Activated T-helper 1 cell treated with anti-CD3 and anti-CD28 coated beads, Interleukin-12 subunit alpha, Interleukin-12 subunit beta, Interleukin-2, Interleukin-4 antibody, amounts not matched to agents 30 ng/mL and 10 ng/mL and 1 ng/mL, durations not matched to agents 14 hours and 24 hours and 36 hours (primary cell): Measurements from ENCODE around the gene HTT-AS. TPM values are rescaled to one million over a fixed set of nuclear protein-coding genes. Genes with fewer than 3 reads are reported as not detected.

Experiments used
- DNase-seq: peaks from one replicate; pipeline ENCODE4 v3.0.0; 2021; ENCODE audit warnings: low spot score
- H3K27ac Mint-ChIP-seq: one replicate; pipeline ENCODE4 v1.8.0; 2021; ENCODE audit warnings: mild to moderate bottlenecking, mixed read lengths
- H3K27me3 Mint-ChIP-seq: one replicate; pipeline ENCODE4 v1.8.0; 2022; ENCODE audit warnings: mild to moderate bottlenecking, moderate library complexity, mixed read lengths; ENCODE audit not compliant: insufficient read depth
- H3K36me3 Mint-ChIP-seq: one replicate; pipeline ENCODE4 v1.8.0; 2021; ENCODE audit warnings: low read depth, mixed read lengths
- H3K4me1 Mint-ChIP-seq: one replicate; pipeline ENCODE4 v1.8.0; 2021; ENCODE audit warnings: low read depth, mixed read lengths
- H3K4me3 Mint-ChIP-seq: one replicate; pipeline ENCODE4 v1.8.0; 2021; ENCODE audit warnings: mild to moderate bottlenecking, moderate library complexity, mixed read lengths
- H3K9me3 Mint-ChIP-seq: one replicate; pipeline ENCODE4 v1.8.0; 2021; ENCODE audit warnings: mixed read lengths
- intact Hi-C: fragments of 100-400 bp; cut with micrococcal nuclease; formaldehyde crosslinking; loops from one replicate; pipeline ENCODE4 v1.15.1; 2024
- total RNA-seq: library from RNA; stranded (reverse); gene quantifications from 2 replicates; pipeline ENCODE4 v1.2.3, GENCODE V29; 2022

Gene HTT-AS
- total RNA-seq, 1 donor from 2014 or later, result not detected

DNA sequence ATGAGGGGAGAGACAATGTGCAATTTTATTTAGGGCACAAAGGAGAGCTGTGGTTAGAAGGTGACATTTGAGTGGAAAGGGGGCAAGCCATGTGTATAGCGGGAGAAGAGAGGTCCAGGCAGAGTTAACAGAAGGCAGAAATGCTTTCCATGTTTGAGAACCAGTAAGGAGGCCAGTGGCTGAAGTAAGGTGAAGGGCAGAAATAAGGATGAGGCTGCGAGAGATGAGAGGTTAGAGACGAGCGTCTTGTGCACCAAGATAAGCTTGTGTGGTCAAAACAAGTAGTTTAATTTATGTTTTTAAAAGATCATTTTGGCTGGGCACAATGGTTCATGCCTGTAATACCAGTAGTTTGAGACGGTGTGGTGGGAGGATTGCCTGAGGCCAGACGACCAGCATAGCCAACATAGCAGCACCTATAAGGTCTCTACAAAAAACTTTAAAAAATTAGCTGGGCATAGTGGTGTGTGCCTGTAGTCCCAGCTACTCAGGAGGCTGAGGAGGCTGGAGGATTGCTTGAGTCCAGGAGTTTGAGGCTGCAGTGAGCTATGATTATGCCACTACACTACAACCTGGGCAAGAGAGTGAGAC is 8.7 kb upstream of the HTT-AS start:
- H3K27ac Mint-ChIP-seq, result peak overlapping the region; percentile 1

GRCh38 chr4:3079694-3080123 is 5.4 kb upstream of the HTT-AS start:
- intact Hi-C loops, result loop anchor here (5.0 to 10.0 kb wide), 3 partner anchors 665 to 1357 kb away; partner anchors contain the start of genes CFAP99, NSD2, TACC3 and TMEM129
- Mint-ChIP-seq H3K27ac (no peak overlapping the region), H3K4me1 (peaks cover 65% of the 10 kb centered on the region), H3K27me3 (no peaks in the 10 kb centered on the region), H3K4me3 (no peak overlapping the region), H3K9me3 (peaks cover 4% of the 10 kb centered on the region), H3K36me3 (peaks cover 14% of the 10 kb centered on the region)
- no peak for DNase-seq

More for the DNA sequence above, 8.7 kb upstream of the HTT-AS start:
- no peaks in the 10 kb centered on the region for H3K27me3 Mint-ChIP-seq
- H3K4me3 Mint-ChIP-seq, result no peak overlapping the region
- H3K4me1 Mint-ChIP-seq, result peaks cover 63% of the 10 kb centered on the region
- intact Hi-C loops, result no loop called here
- H3K9me3 Mint-ChIP-seq, result peaks cover 4% of the 10 kb centered on the region
- DNase-seq, result no peak
- H3K36me3 Mint-ChIP-seq, result peaks cover 23% of the 10 kb centered on the region

GRCh38 chr4:3077796-3078195 is 3.5 kb upstream of the HTT-AS start:
- Mint-ChIP-seq H3K27ac (peak overlapping the region; percentile 69), H3K27me3 (no peaks in the 10 kb centered on the region), H3K9me3 (no peaks in the 10 kb centered on the region), H3K4me1 (peaks cover 55% of the 10 kb centered on the region), H3K4me3 (peak overlapping the region; percentile 31), H3K36me3 (peaks cover 11% of the 10 kb centered on the region)
- no peak for DNase-seq
- intact Hi-C loops, result loop anchor here (5.0 to 10.0 kb wide), 3 partner anchors 663 to 1355 kb away; partner anchors contain the start of genes CFAP99, NSD2, TACC3 and TMEM129

- Mint-ChIP-seq H3K4me1 (peaks cover 39% of the 10 kb centered on the region), H3K9me3 (no peaks in the 10 kb centered on the region), H3K4me3 (peak overlapping the region; percentile 88), H3K27ac (peak overlapping the region; percentile 90), H3K36me3 (peaks cover 9% of the 10 kb centered on the region), H3K27me3 (no peaks in the 10 kb centered on the region)
- intact Hi-C loops, result loop anchor here (2.0 to 10.0 kb wide), 6 partner anchors 121 to 1495 kb away; partner anchors contain the start of genes CFAP99, NSD2, TACC3 and TMEM129
- no peak for DNase-seq
Observed at GRCh38 chr4:3075652-3075981, 1.3 kb upstream of the HTT-AS start.

- DNase-seq, result peak; percentile 27
- Mint-ChIP-seq H3K9me3 (no peaks in the 10 kb centered on the region), H3K4me3 (peak overlapping the region; percentile 88), H3K36me3 (peaks cover 6% of the 10 kb centered on the region), H3K27me3 (no peaks in the 10 kb centered on the region), H3K27ac (peak overlapping the region; percentile 90), H3K4me1 (peaks cover 34% of the 10 kb centered on the region)
- intact Hi-C loops, result loop anchor here (1.0 to 10.0 kb wide), 14 partner anchors 10 to 1494 kb away; partner anchors contain the start of genes CFAP99, FAM53A, GRK4 and HAUS3
Observed at GRCh38 chr4:3074846-3075651, 711 bp upstream of the HTT-AS start.

DNA sequence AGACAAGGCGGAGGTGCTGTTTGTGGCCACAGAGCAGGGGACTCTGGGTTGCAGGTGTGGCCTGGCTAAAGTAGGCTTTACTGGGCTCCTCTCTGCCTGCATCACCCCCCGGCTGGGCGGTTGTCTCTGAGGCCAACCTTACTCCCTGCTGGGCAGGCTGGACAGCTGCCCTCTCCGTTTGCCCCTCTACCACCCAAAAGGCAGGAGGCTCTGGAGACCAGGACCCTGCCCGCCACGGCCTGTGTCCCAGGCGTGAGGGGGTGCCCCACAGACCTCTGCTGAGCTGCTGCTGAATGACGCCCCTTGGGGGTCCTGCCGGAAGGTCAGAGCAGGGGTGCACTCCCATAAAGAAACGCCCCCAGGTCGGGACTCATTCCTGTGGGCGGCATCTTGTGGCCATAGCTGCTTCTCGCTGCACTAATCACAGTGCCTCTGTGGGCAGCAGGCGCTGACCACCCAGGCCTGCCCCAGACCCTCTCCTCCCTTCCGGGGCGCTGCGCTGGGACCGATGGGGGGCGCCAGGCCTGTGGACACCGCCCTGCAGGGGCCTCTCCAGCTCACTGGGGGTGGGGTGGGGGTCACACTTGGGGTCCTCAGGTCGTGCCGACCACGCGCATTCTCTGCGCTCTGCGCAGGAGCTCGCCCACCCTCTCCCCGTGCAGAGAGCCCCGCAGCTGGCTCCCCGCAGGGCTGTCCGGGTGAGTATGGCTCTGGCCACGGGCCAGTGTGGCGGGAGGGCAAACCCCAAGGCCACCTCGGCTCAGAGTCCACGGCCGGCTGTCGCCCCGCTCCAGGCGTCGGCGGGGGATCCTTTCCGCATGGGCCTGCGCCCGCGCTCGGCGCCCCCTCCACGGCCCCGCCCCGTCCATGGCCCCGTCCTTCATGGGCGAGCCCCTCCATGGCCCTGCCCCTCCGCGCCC is 920 bp downstream of the HTT-AS start:
- H3K4me1 Mint-ChIP-seq, result peaks cover 24% of the 10 kb centered on the region
- no peaks in the 10 kb centered on the region for H3K27me3 Mint-ChIP-seq
- no peaks in the 10 kb centered on the region for H3K9me3 Mint-ChIP-seq
- intact Hi-C loops, result loop anchor here (1.0 to 10.0 kb wide), 13 partner anchors 12 to 1493 kb away; partner anchors contain the start of genes CFAP99, FAM53A, GRK4 and HAUS3
- no peak overlapping the region for H3K27ac Mint-ChIP-seq
- H3K36me3 Mint-ChIP-seq, result peaks cover 4% of the 10 kb centered on the region
- H3K4me3 Mint-ChIP-seq, result no peak overlapping the region
- DNase-seq, result no peak

DNA sequence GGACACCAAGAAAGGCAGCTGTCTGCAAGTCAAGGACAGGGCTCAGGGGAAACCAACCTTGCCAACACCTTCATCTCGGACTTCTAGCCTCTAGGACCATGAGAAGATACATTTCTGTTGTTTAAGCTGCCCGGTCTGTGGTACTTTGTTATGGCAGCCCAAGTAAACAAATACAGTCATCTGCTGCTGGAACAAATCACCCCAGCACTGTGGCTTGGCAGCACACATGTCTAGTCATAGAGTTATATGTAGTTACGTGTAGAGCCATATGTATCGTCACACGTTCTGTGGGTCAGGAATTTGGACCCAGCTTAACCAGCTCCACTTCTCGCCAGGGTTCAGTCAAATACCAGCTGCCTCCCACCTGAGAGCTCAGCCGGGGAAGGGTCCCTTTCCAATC is 2.5 kb downstream of the HTT-AS start:
- no peak overlapping the region for H3K4me3 Mint-ChIP-seq
- peaks cover 17% of the 10 kb centered on the region for H3K4me1 Mint-ChIP-seq
- DNase-seq, result no peak
- H3K27ac Mint-ChIP-seq, result no peak overlapping the region
- no peaks in the 10 kb centered on the region for H3K9me3 Mint-ChIP-seq
- no peaks in the 10 kb centered on the region for H3K36me3 Mint-ChIP-seq
- H3K27me3 Mint-ChIP-seq, result no peaks in the 10 kb centered on the region
- intact Hi-C loops, result loop anchor here (5.0 to 10.0 kb wide), 3 partner anchors 657 to 1390 kb away; partner anchors contain the start of genes CFAP99, FAM53A, NSD2 and ZFYVE28

- no peaks in the 10 kb centered on the region for H3K36me3 Mint-ChIP-seq
- no peak for DNase-seq
- H3K4me1 Mint-ChIP-seq, result peaks cover 8% of the 10 kb centered on the region
- no peak overlapping the region for H3K4me3 Mint-ChIP-seq
- H3K27me3 Mint-ChIP-seq, result no peaks in the 10 kb centered on the region
- intact Hi-C loops, result loop anchor here (5.0 to 10.0 kb wide), 3 partner anchors 656 to 1389 kb away; partner anchors contain the start of genes CFAP99, FAM53A, NSD2 and ZFYVE28
- no peaks in the 10 kb centered on the region for H3K9me3 Mint-ChIP-seq
- no peak overlapping the region for H3K27ac Mint-ChIP-seq
Observed at GRCh38 chr4:3070709-3071500, 3.4 kb downstream of the HTT-AS start.

GRCh38 chr4:3069661-3070199 is 4.6 kb downstream of the HTT-AS start:
- no peaks in the 10 kb centered on the region for H3K36me3 Mint-ChIP-seq
- intact Hi-C loops, result loop anchor here (5.0 to 10.0 kb wide), 3 partner anchors 655 to 1387 kb away; partner anchors contain the start of genes CFAP99, FAM53A, NSD2 and ZFYVE28

DNA sequence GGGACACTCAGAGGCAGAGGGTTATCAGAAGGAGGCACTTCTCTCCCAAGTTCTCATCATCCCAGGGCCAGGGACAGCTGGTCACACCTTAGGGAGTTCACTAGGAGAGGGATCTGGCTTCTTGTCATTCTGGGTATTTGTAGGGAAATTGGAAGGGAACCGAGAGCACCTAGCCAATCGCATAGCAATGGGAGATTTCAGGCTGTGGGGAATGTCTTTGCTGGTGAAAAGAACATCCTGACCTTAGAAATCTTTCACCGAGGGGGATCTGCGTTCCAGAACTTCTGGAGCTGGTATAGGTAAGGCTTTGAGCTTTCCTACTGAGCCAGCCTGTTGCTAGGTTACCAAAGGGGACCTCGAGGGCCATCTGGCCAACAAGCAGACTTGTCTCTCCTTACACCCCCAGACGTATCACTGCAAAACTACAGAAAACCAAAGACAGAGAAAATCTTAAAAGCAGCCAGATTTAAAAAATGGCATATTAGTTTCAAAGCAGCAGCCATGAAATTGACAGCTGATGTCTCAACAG is 6.8 kb downstream of the HTT-AS start:
- Mint-ChIP-seq H3K9me3 (no peaks in the 10 kb centered on the region), H3K4me3 (no peak overlapping the region), H3K27me3 (peaks cover 3% of the 10 kb centered on the region), H3K27ac (no peak overlapping the region), H3K4me1 (no peaks in the 10 kb centered on the region), H3K36me3 (no peaks in the 10 kb centered on the region)
- intact Hi-C loops, result no loop called here
- DNase-seq, result no peak

More at GRCh38 chr4:3069661-3070199, 4.6 kb downstream of the HTT-AS start:
- Mint-ChIP-seq H3K27me3 (no peaks in the 10 kb centered on the region), H3K4me3 (no peak overlapping the region), H3K27ac (no peak overlapping the region), H3K4me1 (no peaks in the 10 kb centered on the region), H3K9me3 (no peaks in the 10 kb centered on the region)
- DNase-seq, result no peak

GRCh38 chr4:3066836-3067400 is 7.4 kb downstream of the HTT-AS start:
- Mint-ChIP-seq H3K36me3 (no peaks in the 10 kb centered on the region), H3K4me1 (no peaks in the 10 kb centered on the region), H3K9me3 (no peaks in the 10 kb centered on the region), H3K27me3 (peaks cover 6% of the 10 kb centered on the region), H3K4me3 (no peak overlapping the region), H3K27ac (no peak overlapping the region)
- intact Hi-C loops, result no loop called here
- DNase-seq, result no peak
